ENCODE data around the gene KCTD4. TPM values are rescaled to one million over a fixed set of nuclear protein-coding genes. Genes with fewer than 3 reads are reported as not detected.
A peak's percentile ranks its signal among the peaks of the same experiment; 100 is the strongest.

KCTD4 gene
- polyA plus RNA-seq, 6 donors from 2014 or later = 0.21 to 0.40 (median 0.35) TPM; not detected in 3

GRCh38 chr13:45184693-45185092, 16.2 kb downstream of the KCTD4 start:
- ATAC-seq (ENCODE audit: low read depth in 2 of 2) (peak; percentile 75 to 79), DNase-seq (peak; percentile 2)
- Mint-ChIP-seq H3K27me3 (no peaks in the 10 kb centered on the region), H3K4me3 (peak overlapping the region in 7 of 8 donors; percentile 7 to 73 (median 71)), H3K27ac (peak overlapping the region; percentile 38 to 92 (median 78)), H3K4me1 (peaks cover 15 to 29% (median 29%) of the 10 kb centered on the region in 3 donors), H3K9me3 (peaks cover 0 to 7% (median 3%) of the 10 kb centered on the region in 7 donors), H3K36me3 (peaks cover 6 to 23% of the 10 kb centered on the region in 2 donors)

DNA sequence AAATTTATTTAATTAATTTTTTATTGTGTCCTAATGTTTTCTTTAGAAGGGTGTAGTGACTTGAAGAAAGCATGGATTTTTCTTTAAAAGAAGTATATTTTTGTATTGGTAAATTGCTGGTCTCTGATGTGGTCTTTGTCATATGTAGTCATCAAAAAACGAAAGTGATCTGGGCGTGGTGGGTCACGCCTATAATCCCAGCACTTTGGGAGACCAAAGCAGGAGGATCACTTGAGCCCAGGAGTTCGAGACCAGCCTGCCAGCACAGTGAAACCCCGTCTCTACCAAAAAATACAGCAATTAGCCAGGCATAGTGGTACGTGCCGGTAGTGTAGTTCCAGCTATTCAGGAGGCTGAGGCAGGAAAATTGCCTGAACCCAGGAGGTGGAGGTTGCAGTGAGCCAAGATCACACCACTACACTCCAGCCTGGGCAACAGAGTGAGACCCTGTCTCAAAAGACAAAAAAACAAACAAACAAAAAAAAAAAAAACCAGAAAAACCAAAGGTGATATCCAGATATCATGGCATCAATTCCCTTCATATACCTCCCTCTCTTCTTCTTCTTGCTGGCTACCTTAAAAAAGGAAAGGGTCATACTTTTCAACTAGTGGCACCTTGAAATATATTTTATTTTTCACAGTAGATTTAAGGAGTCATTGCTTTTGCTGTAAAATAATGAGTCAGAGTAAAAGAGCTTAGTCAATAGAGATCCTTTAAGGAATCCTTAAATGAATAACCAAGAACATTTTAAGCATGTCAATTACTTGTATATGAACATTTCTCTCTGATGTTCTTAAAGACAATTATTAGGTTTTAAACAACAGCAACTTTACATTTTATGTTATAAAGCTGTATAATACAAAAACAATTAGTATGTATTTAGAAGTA, 19.9 kb downstream of the KCTD4 start:
- peaks cover 0 to 7% (median 0%) of the 10 kb centered on the region in 7 donors for H3K9me3 Mint-ChIP-seq
- H3K27me3 Mint-ChIP-seq = no peaks in the 10 kb centered on the region
- H3K4me3 Mint-ChIP-seq = no peak overlapping the region
- peak overlapping the region in 3 of 6 donors; percentile 6 to 72 (median 56) for H3K27ac Mint-ChIP-seq
- ATAC-seq (ENCODE audit: low read depth in 2 of 2) = no peak
- peaks cover 10 to 24% of the 10 kb centered on the region in 2 donors for H3K36me3 Mint-ChIP-seq
- peaks cover 27 to 44% (median 43%) of the 10 kb centered on the region in 3 donors for H3K4me1 Mint-ChIP-seq
- DNase-seq = no peak

DNA sequence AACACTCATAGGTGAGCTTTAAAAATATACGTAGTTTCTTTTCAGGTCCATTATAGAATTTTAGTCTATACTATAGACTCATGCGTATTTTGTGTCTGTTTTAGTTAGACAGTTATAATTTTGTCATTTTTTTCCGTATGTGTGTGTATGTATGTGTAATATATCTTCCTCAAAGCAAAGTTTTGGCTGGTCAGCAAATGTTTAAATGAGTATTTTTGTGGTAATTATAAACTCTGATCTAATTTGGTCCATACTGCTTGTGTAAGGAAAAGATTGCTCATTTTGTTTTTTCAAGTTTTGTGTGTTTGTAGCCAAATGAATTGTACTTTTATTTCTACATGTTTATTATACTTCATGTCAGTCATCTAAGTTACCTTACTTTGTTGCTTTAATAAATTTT, 20.5 kb downstream of the KCTD4 start:
- DNase-seq (no peak), ATAC-seq (ENCODE audit: low read depth in 2 of 2) (no peak)
- H3K4me3 Mint-ChIP-seq = no peak overlapping the region
- H3K9me3 Mint-ChIP-seq = peaks cover 0 to 7% (median 0%) of the 10 kb centered on the region in 7 donors
- H3K36me3 Mint-ChIP-seq = peaks cover 11 to 24% of the 10 kb centered on the region in 2 donors
- H3K4me1 Mint-ChIP-seq = peaks cover 27 to 43% (median 43%) of the 10 kb centered on the region in 3 donors
- no peak overlapping the region for H3K27ac Mint-ChIP-seq
- H3K27me3 Mint-ChIP-seq = no peaks in the 10 kb centered on the region

- Mint-ChIP-seq H3K36me3 (peaks cover 19 to 23% of the 10 kb centered on the region in 2 donors), H3K4me1 (peaks cover 22 to 42% (median 34%) of the 10 kb centered on the region in 3 donors), H3K27ac (no peak overlapping the region), H3K27me3 (no peaks in the 10 kb centered on the region), H3K9me3 (peaks cover 0 to 6% (median 0%) of the 10 kb centered on the region in 7 donors), H3K4me3 (no peak overlapping the region)
- no peak for DNase-seq
- no peak for ATAC-seq (ENCODE audit: low read depth in 2 of 2)
Measured at GRCh38 chr13:45179428-45179827, 21.4 kb downstream of the KCTD4 start.

DNA sequence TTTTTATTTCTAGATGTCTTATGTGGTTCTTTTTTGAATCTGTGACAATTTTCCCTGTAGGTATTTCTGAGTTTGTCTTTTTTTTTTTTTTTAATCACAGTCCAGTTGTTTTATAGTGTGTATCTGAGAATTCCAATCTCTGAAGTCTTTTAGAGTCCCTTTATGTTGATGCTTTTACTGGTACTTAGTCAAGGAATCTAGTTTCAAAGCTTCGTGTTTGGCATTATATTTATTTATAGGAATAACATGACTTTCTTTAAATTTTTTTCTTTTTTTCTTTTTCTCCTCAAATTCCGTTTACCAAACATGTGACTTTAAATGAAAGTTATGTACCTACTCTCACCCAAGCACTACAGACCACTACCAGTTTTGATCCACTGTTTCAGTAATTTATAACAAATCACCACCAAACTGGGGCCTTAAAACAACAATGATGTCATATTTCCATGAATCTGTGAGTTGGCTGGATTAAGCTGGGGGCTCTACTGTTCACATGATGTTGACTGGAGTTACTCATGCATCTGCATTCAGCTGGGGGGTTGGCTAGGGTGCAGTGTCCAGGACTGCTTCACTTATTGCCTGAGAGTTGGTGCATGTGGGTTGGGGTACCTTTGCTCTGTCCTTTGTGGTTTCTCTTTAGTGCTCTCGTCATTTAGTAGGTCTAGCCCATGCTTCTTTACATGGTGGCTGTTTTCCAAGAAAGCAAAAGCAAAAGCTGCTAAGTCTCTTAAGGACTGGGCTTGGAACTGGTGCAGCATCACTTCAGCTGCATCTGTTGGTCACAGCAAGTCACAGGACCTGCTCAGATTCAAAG, 22.3 kb downstream of the KCTD4 start:
- Mint-ChIP-seq H3K27ac (peak overlapping the region in 1 of 6 donors; percentile 69), H3K4me3 (no peak overlapping the region), H3K9me3 (no peaks in the 10 kb centered on the region), H3K27me3 (no peaks in the 10 kb centered on the region), H3K36me3 (peaks cover 13 to 16% of the 10 kb centered on the region in 2 donors), H3K4me1 (peaks cover 18 to 35% (median 30%) of the 10 kb centered on the region in 3 donors)
- DNase-seq (no peak), ATAC-seq (ENCODE audit: low read depth in 2 of 2) (no peak)

- Mint-ChIP-seq H3K27me3 (no peaks in the 10 kb centered on the region), H3K9me3 (peaks cover 0 to 4% (median 0%) of the 10 kb centered on the region in 7 donors), H3K27ac (no peak overlapping the region), H3K4me1 (peaks cover 18 to 45% (median 23%) of the 10 kb centered on the region in 3 donors), H3K4me3 (no peak overlapping the region), H3K36me3 (peaks cover 22 to 24% of the 10 kb centered on the region in 2 donors)
- ATAC-seq (ENCODE audit: low read depth in 2 of 2) (no peak), DNase-seq (no peak)
Measured at GRCh38 chr13:45174478-45174877, 26.4 kb downstream of the KCTD4 start.

- Mint-ChIP-seq H3K36me3 (peaks cover 8 to 15% of the 10 kb centered on the region in 2 donors), H3K27me3 (no peaks in the 10 kb centered on the region), H3K4me3 (no peak overlapping the region), H3K27ac (no peak overlapping the region), H3K4me1 (peaks cover 5 to 24% (median 6%) of the 10 kb centered on the region in 3 donors), H3K9me3 (peaks cover 0 to 4% (median 0%) of the 10 kb centered on the region in 7 donors)
- DNase-seq (no peak), ATAC-seq (ENCODE audit: low read depth in 2 of 2) (no peak)
Measured at GRCh38 chr13:45168555-45168930, 32.3 kb downstream of the KCTD4 start.

DNA sequence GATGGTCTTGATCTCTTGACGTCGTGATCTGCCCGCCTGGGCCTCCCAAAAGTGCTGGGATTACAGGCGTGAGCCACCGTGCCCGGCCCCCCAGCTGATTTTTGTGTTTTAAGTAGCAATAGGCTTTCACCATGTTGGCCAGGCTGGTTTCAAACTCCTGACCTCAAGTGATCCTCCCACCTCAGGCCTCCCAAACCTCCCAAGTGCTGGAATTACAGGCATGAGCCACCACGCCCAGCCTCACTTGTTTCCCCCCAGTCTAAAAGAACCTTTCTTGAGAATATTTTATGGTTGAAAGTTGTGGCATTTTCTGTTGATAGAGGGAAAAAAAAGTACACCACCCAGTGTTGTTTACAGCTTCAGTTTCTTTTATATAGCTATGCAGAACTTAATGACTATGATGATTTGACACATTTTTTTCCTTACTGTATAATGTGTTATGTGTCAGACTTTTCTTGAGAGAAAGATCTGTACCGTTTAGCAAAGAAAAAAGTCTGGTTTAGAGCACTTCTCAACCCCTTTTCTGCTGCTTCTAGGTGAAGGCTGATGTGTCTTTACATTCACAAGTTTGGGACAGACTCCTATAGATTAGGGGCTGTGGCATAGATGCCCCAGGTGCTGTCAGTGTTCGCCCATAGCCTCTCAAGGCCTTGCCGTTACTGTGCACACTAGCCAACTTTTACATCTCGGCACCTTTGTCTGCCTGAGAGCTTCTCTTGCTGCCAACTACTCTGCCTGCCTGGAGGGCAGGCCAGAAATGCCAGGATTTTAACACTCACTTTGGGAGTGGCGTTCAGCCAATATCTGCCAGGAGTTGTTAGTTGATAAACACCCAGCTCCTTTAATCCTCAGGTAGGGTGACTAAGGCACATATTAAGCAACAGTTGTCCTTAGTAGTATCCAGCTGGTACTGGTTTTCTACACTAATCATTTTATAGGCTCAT, 33.0 kb downstream of the KCTD4 start:
- Mint-ChIP-seq H3K36me3 (peaks cover 8 to 10% of the 10 kb centered on the region in 2 donors), H3K4me3 (no peak overlapping the region), H3K27ac (peak overlapping the region in 1 of 6 donors; percentile 45), H3K9me3 (peaks cover 0 to 4% (median 0%) of the 10 kb centered on the region in 7 donors), H3K27me3 (no peaks in the 10 kb centered on the region), H3K4me1 (peaks cover 3 to 19% (median 5%) of the 10 kb centered on the region in 3 donors)
- DNase-seq (no peak), ATAC-seq (ENCODE audit: low read depth in 2 of 2) (no peak)

GRCh38 chr13:45166858-45167257, 34.0 kb downstream of the KCTD4 start:
- DNase-seq (no peak), ATAC-seq (ENCODE audit: low read depth in 2 of 2) (no peak)
- Mint-ChIP-seq H3K9me3 (peaks cover 0 to 4% (median 0%) of the 10 kb centered on the region in 7 donors), H3K27me3 (no peaks in the 10 kb centered on the region), H3K4me3 (no peak overlapping the region), H3K36me3 (peaks cover 5 to 8% of the 10 kb centered on the region in 2 donors), H3K4me1 (peaks cover 5 to 8% (median 6%) of the 10 kb centered on the region in 3 donors), H3K27ac (no peak overlapping the region)

DNA sequence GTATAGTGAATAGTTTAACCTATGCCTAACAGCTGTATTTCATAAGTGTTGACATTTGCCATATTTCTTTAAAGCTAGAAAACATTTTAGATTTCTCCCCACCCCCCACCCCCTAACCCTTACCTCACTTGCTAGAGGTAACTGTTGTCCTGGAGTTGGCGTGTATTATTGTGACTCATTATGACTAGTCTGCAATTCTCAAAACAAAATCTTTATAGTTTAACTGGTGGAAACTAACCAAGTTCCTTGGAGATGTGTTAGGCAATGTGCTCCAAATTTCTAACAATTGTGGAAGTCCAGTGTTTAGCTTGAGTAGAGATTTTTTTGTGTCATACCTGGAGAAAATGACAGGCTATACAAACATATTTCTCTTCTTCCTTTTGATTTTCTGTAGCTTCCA, 38.0 kb downstream of the KCTD4 start:
- peak overlapping the region in 1 of 6 donors; percentile 36 for H3K27ac Mint-ChIP-seq
- H3K36me3 Mint-ChIP-seq = peaks cover 12 to 15% of the 10 kb centered on the region in 2 donors
- peaks cover 2 to 9% (median 4%) of the 10 kb centered on the region in 3 donors for H3K4me1 Mint-ChIP-seq
- no peaks in the 10 kb centered on the region for H3K27me3 Mint-ChIP-seq
- no peak overlapping the region for H3K4me3 Mint-ChIP-seq
- H3K9me3 Mint-ChIP-seq = peaks cover 2 to 9% (median 6%) of the 10 kb centered on the region in 7 donors
- no peak for ATAC-seq (ENCODE audit: low read depth in 2 of 2)
- DNase-seq = no peak

DNA sequence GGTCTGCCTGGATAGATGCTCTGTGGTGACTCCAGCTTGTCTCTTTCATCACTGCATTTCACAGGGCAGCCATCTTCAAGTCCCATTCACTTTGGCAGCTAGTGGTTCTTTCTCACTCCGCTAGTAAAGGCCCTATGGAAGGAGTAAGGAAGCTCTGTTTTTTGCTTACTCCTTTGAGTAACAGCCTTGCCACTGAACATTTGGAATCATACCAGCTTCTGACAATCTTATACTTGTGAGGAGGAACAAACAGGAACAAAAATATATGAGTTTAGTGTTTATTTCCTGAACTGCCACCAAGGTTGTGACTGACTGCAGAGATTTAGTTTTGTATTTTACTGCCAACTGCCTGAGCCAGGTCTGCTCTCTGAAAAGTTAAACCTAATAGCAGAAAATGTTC, 38.7 kb downstream of the KCTD4 start:
- ATAC-seq (ENCODE audit: low read depth in 2 of 2) = no peak
- H3K27me3 Mint-ChIP-seq = no peaks in the 10 kb centered on the region
- DNase-seq = no peak
- H3K4me1 Mint-ChIP-seq = peaks cover 2 to 9% (median 4%) of the 10 kb centered on the region in 3 donors
- peaks cover 4 to 11% (median 7%) of the 10 kb centered on the region in 7 donors for H3K9me3 Mint-ChIP-seq
- H3K4me3 Mint-ChIP-seq = no peak overlapping the region
- H3K36me3 Mint-ChIP-seq = peaks cover 17 to 21% of the 10 kb centered on the region in 2 donors
- peak overlapping the region in 1 of 6 donors; percentile 59 for H3K27ac Mint-ChIP-seq

- H3K36me3 Mint-ChIP-seq = peaks cover 43 to 54% of the 10 kb centered on the region in 2 donors
- ATAC-seq (ENCODE audit: low read depth in 2 of 2) = no peak
- peaks cover 5 to 20% (median 10%) of the 10 kb centered on the region in 7 donors for H3K9me3 Mint-ChIP-seq
- H3K27ac Mint-ChIP-seq = peak overlapping the region in 2 of 6 donors; percentile 55 to 71
- H3K27me3 Mint-ChIP-seq = no peaks in the 10 kb centered on the region
- peak overlapping the region in 1 of 8 donors; percentile 62 for H3K4me3 Mint-ChIP-seq
- peaks cover 4 to 24% (median 11%) of the 10 kb centered on the region in 3 donors for H3K4me1 Mint-ChIP-seq
- no peak for DNase-seq
Measured at GRCh38 chr13:45156565-45157361, 44.1 kb downstream of the KCTD4 start.
